RWPE2 (cell line): ENCODE measurements around the gene STK11.

Experiments used
- ATAC-seq: fragments of 200-7000 bp; cut with Tn5 transposase; 3 replicates; pipeline ENCODE4 v1.9.1; 2021; ENCODE audit warnings: low read depth
- DNase-seq: peaks from one replicate; pipeline ENCODE4 v3.0.0-alpha.2; 2020; ENCODE audit warnings: low spot score
- H3K27ac ChIP-seq: fragments of 450-650 bp; 2 replicates; pipeline ENCODE4 v1.5.1; 2017; ENCODE audit warnings: mild to moderate bottlenecking; ENCODE audit not compliant: poor library complexity, severe bottlenecking
- H3K27me3 ChIP-seq: fragments of 250-450 bp; sonication (Bioruptor Pico); 2 replicates; pipeline ENCODE4 v1.5.1; 2021; ENCODE audit warnings: mild to moderate bottlenecking, moderate library complexity; ENCODE audit not compliant: insufficient read depth, poor library complexity, severe bottlenecking
- H3K36me3 ChIP-seq: fragments of 250-450 bp; sonication (Bioruptor Pico); 2 replicates; pipeline ENCODE4 v1.5.1; 2020; ENCODE audit warnings: low read depth, mild to moderate bottlenecking, moderate library complexity
- H3K4me1 ChIP-seq: fragments of 250-450 bp; sonication (Bioruptor Pico); 2 replicates; pipeline ENCODE4 v1.5.1; 2021; ENCODE audit warnings: mild to moderate bottlenecking, moderate library complexity; ENCODE audit not compliant: insufficient read depth, poor library complexity, severe bottlenecking
- H3K4me3 ChIP-seq: fragments of 250-450 bp; sonication (Bioruptor Pico); 2 replicates; pipeline ENCODE4 v1.5.1; 2021; ENCODE audit warnings: mild to moderate bottlenecking, moderate library complexity; ENCODE audit not compliant: severe bottlenecking
- H3K9me3 ChIP-seq: fragments of 250-450 bp; sonication (Bioruptor Pico); 2 replicates; pipeline ENCODE4 v1.5.1; 2021; ENCODE audit warnings: mild to moderate bottlenecking, moderate library complexity; ENCODE audit not compliant: severe bottlenecking
- TF ChIP-seq, protein P1 (sequence below): fragments of 450-650 bp; IDR thresholded peaks from one replicate; pipeline ENCODE4 v1.5.1; 2017; ENCODE audit warnings: mild to moderate bottlenecking, moderate library complexity; ENCODE audit not compliant: poor library complexity, severe bottlenecking

STK11 gene

DNA sequence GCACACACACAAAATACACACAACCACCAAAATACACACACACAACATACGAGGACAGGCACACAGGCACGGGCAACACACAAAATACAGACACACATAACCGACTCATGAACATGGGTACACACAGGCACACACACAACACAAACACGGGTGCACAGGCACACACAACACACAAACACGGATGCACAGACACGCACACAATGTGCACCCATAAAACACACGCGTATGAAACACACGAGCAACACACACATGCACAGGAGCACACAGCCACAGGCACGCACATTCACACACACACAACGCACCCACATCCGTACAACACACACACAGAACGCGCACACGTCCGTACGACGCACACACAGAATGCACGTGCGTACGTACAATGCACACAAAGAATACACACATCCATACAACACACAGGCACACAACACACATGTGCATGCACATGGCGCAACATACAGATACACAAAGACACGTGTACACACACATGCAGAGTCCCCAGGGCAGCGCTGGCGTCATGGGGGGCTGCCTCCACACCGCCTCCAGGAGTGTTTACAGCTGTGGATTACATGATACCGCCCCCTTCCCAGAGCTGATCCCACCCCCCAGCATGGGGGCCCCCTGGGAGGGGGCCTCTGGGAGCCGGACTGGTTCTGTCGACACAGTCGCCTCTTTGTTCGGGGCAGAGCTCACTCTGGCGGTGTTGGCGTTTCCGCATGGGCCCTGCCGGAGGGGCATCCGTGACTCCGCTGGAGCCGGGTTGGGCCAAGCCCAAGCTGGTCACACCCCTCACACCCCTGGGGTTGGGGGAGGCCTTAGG is 34.4 kb upstream of the STK11 start:
- 0 out of 3 replicates have a peak, but pooled peaks have one; percentile 2 for ATAC-seq
- peak overlapping the region; percentile 95 for H3K27ac ChIP-seq
- TF ChIP-seq, protein P1, sequence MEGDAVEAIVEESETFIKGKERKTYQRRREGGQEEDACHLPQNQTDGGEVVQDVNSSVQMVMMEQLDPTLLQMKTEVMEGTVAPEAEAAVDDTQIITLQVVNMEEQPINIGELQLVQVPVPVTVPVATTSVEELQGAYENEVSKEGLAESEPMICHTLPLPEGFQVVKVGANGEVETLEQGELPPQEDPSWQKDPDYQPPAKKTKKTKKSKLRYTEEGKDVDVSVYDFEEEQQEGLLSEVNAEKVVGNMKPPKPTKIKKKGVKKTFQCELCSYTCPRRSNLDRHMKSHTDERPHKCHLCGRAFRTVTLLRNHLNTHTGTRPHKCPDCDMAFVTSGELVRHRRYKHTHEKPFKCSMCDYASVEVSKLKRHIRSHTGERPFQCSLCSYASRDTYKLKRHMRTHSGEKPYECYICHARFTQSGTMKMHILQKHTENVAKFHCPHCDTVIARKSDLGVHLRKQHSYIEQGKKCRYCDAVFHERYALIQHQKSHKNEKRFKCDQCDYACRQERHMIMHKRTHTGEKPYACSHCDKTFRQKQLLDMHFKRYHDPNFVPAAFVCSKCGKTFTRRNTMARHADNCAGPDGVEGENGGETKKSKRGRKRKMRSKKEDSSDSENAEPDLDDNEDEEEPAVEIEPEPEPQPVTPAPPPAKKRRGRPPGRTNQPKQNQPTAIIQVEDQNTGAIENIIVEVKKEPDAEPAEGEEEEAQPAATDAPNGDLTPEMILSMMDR, result no peak
- H3K4me3 ChIP-seq, result peak overlapping the region; percentile 49
- peak; percentile 57 for DNase-seq
- H3K9me3 ChIP-seq, result no peaks in the 10 kb centered on the region
- no peaks in the 10 kb centered on the region for H3K27me3 ChIP-seq
- H3K4me1 ChIP-seq, result peaks cover 24% of the 10 kb centered on the region
- peaks cover 22% of the 10 kb centered on the region for H3K36me3 ChIP-seq

DNA sequence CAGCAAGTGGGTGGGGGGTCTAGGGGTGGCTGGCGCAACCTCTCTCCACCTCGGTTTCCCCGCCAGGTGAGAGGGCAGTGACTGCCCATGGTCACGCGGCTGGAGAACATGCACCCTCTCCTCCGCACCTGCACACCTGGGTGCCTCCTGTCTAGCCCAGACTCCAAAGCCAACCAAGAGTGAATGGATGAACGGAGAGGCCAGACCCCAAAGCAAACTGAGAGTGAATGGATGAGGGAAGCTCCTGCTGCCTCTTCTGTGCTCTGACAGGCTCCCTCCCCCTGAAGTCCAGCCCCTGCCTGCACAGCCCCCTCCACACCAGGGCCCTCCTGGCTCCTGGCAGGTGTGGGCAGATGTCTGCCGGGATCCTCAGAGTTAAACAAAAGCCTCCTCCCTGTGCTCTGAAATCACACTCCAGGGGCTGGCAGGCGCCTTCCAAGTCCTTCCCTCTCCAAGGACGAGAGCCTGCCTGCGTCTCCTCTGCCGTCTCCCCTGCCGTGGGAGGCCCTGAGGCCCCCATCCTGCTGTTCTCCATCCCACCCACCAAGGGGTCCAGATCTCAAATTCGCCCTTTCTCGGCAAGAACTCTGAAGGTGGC is 33.7 kb upstream of the STK11 start:
- Histone ChIP-seq H3K9me3 (no peaks in the 10 kb centered on the region), H3K27ac (peak overlapping the region; percentile 95), H3K4me1 (peaks cover 28% of the 10 kb centered on the region), H3K27me3 (no peaks in the 10 kb centered on the region), H3K4me3 (peak overlapping the region; percentile 49), H3K36me3 (peaks cover 15% of the 10 kb centered on the region)
- ATAC-seq (peak; percentile 14), DNase-seq (peak; percentile 59)
- TF ChIP-seq, protein P1, result no peak

DNA sequence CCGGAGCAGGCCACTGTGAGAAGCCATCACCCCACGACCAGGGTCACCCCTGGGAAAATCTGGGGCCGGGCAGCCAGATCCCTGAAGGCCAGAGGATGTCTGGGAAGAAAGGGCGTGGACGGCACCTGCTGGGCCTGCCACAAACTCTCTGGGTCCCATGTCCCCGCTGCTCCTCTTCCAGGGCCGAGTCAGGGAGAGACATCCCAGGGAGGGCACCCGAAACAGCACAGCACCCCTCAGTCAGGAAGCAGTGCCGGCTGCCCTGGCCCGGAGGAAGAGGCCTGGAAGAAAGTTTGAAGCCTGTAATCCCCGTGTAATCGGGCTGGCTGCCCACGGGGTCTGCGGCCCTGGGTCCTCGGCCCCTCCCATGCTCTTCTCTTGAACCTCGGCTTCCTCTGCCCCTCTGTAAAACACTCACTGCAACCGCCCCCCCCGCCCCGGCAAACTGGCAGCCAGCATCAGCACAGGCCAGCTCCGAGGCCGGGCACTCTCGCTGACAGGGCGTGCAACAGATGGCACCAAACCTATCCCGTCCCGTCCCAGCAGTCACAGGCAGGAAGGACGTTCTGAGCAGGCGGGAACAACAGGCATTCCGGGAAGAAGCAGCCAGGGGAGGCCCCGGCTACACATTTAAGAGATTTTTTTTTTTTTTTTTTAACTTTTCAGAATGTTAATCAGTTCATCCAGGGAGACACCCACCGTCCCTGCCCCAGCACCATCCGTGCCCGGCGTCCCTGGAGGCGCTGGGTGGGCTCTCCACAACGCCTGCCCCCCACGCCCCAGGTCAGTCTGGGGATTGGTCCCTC is 33.0 kb upstream of the STK11 start:
- Histone ChIP-seq H3K4me1 (peaks cover 35% of the 10 kb centered on the region), H3K9me3 (no peaks in the 10 kb centered on the region), H3K27me3 (no peaks in the 10 kb centered on the region), H3K27ac (peak overlapping the region; percentile 95), H3K36me3 (0 out of 2 replicates have a peak, but pooled peaks cover 11% of the 10 kb centered on the region), H3K4me3 (peak overlapping the region; percentile 49)
- ATAC-seq (no peak), DNase-seq (peak; percentile 54)
- TF ChIP-seq, protein P1, result no peak

DNA sequence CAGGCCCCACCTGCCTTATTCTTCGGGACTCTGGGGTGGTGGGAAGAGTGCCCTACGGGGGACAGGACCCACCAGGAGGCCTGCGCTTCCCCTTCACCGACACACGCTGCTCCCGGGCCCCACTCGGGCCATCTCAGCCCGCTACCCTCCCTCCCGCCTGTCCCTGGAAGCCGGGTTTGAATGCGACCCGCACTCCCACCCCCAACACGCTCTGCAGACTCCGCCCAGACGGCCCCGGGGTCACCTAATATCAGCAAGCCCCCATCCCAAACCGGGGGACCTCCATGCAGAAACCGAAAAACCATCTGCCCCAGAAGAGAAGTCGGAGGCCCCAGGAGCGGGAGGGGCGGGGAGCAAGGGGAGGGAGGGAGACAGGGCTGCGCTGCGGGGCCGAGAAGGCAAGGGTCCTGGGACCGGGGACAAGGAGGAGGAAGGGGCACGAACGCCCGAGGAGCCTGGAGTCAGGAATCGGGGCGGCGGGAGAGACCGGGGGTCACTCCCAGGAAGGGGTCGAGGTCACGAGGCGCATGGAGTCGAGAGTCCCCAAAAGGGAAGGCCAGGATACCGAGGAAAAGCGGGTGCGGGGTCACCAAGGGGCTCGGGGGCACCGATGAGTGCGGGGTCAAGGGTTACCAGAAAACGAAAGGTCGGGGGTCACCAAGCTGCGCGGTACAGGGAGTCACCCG is 32.3 kb upstream of the STK11 start:
- H3K27me3 ChIP-seq, result no peaks in the 10 kb centered on the region
- 0 out of 2 replicates have a peak, but pooled peaks cover 5% of the 10 kb centered on the region for H3K36me3 ChIP-seq
- TF ChIP-seq, protein P1, result no peak
- DNase-seq (peak; percentile 65), ATAC-seq (no peak)
- peaks cover 39% of the 10 kb centered on the region for H3K4me1 ChIP-seq
- peak overlapping the region; percentile 49 for H3K4me3 ChIP-seq
- H3K27ac ChIP-seq, result peak overlapping the region; percentile 95
- H3K9me3 ChIP-seq, result no peaks in the 10 kb centered on the region
